Right lobe of liver (tissue), 6 donors: ENCODE results near the gene SLC10A1. TPM values are rescaled to one million over a fixed set of nuclear protein-coding genes. Genes with fewer than 3 reads are reported as not detected.
A peak's percentile ranks its signal among the peaks of the same experiment; 100 is the strongest.

ENCODE experiments used
- ATAC-seq, 4 donors: fragments of 200-7000 bp; cut with Tn5 transposase; one replicate each; pipeline ENCODE4 v1.9.1; 2020; ENCODE audit warnings: mild to moderate bottlenecking in 4 of 4, moderate library complexity in 4 of 4
- DNase-seq, 3 donors: peaks; one replicate each; pipeline ENCODE4 v3.0.0-alpha.2; 2020
- H3K27ac ChIP-seq, 3 donors: fragments of 200-600 bp; one replicate each; pipeline ENCODE4 v1.8.0; 2022
- H3K27me3 ChIP-seq, 2 donors: fragments of 200-600 bp; one replicate each; pipeline ENCODE4 v1.8.0; 2022
- H3K36me3 ChIP-seq, 4 donors: fragments of 200-600 bp; sonication (generic) in 1 of 4; one replicate each; pipeline versions ENCODE4 v1.5.1 to v1.8.0; 2017 to 2022; ENCODE audit warnings: control low read depth in 1 of 4
- H3K4me1 ChIP-seq, 4 donors: fragments of 200-600 bp; sonication (generic) in 1 of 4; one replicate each; pipeline versions ENCODE4 v1.5.1 to v1.8.0; 2017 to 2022; ENCODE audit warnings: control low read depth in 1 of 4
- H3K4me3 ChIP-seq, 3 donors: fragments of 200-600 bp; one replicate each; pipeline ENCODE4 v1.8.0; 2022
- H3K9me3 ChIP-seq, 4 donors: fragments of 200-600 bp; sonication (generic) in 1 of 4; one replicate each; pipeline versions ENCODE4 v1.5.1 to v1.8.0; 2017 to 2022; ENCODE audit warnings: control low read depth in 1 of 4
- POLR2A ChIP-seq: fragments of 450-650 bp; IDR thresholded peaks from one replicate; pipeline ENCODE4 v1.6.1; 2017; ENCODE audit warnings: antibody characterized with exemption, mild to moderate bottlenecking
- WGBS: methylation state at CpG from one replicate; pipeline ENCODE4 v1.1.6; 2018; ENCODE audit warnings: low coverage, low lambda C conversion rate; ENCODE audit not compliant: insufficient coverage; ENCODE audit errors: missing lambda C conversion rate; 5-methylcytosine and 5-hydroxymethylcytosine counted together
- intact Hi-C, 2 donors: fragments of 100-400 bp; cut with DNase I; formaldehyde crosslinking; loops; one replicate each; pipeline versions ENCODE4 v1.11.2 to v1.14.1; 2022
- total RNA-seq, 6 experiments: library from RNA; depleted of rRNA in 2 of 6; stranded (reverse); fragments of >200 nt in 2 of 6; fragmentation: NEBNext Ultra II Directional in 3 of 6; extraction: Animal tissue kit (Norgen Biotek cat#: 25700) in 3 of 6; gene quantifications; one replicate each; pipeline versions ENCODE4 v1.1.0 to v1.2.4, GENCODE V29; 2016 to 2023
- TF ChIP-seq, protein P1 (sequence below), 4 donors: fragments of 200-600 bp in 3 of 4; fragments of 450-650 bp in 1 of 4; IDR thresholded peaks; one replicate each; pipeline versions ENCODE4 v1.5.1 to v1.8.0; 2016 to 2022; ENCODE audit warnings: antibody characterized with exemption in 4 of 4, mild to moderate bottlenecking in 2 of 4
- donor health status: DM: no; HTN: yes; CAD: no.
- donor health status: DM: no; HTN: no; CAD: no.
- donor health status: DM: no; HTN: no; CAD: no.
- donor health status: DM: no; HTN: yes; CAD: no.
- donor health status: DM: no; HTN: yes; CAD: no.

Gene SLC10A1
- total RNA-seq, 6 experiments from 2014 or later: 61.5 to 260 (median 105) TPM

- H3K27ac ChIP-seq: no peak overlapping the region
- DNase-seq: no peak
- WGBS: 63% methylated on average over 9 of the region's 9 CpGs
- no peak for ATAC-seq
- H3K4me1 ChIP-seq: peaks cover 0 to 26% (median 9%) of the 10 kb centered on the region in 4 donors
- TF ChIP-seq POLR2A: no peak
- TF ChIP-seq, protein P1, sequence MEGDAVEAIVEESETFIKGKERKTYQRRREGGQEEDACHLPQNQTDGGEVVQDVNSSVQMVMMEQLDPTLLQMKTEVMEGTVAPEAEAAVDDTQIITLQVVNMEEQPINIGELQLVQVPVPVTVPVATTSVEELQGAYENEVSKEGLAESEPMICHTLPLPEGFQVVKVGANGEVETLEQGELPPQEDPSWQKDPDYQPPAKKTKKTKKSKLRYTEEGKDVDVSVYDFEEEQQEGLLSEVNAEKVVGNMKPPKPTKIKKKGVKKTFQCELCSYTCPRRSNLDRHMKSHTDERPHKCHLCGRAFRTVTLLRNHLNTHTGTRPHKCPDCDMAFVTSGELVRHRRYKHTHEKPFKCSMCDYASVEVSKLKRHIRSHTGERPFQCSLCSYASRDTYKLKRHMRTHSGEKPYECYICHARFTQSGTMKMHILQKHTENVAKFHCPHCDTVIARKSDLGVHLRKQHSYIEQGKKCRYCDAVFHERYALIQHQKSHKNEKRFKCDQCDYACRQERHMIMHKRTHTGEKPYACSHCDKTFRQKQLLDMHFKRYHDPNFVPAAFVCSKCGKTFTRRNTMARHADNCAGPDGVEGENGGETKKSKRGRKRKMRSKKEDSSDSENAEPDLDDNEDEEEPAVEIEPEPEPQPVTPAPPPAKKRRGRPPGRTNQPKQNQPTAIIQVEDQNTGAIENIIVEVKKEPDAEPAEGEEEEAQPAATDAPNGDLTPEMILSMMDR (IDR thresholded peaks at IDR 0.05): peak in 2 of 4 donors; percentile 6 to 27
- intact Hi-C loops: no loop called here
- H3K9me3 ChIP-seq: no peaks in the 10 kb centered on the region
- H3K36me3 ChIP-seq: no peaks in the 10 kb centered on the region
- H3K4me3 ChIP-seq: no peak overlapping the region
- no peaks in the 10 kb centered on the region for H3K27me3 ChIP-seq
Observed at GRCh38 chr14:69812711-69813110, 15.7 kb upstream of the SLC10A1 start.

DNA sequence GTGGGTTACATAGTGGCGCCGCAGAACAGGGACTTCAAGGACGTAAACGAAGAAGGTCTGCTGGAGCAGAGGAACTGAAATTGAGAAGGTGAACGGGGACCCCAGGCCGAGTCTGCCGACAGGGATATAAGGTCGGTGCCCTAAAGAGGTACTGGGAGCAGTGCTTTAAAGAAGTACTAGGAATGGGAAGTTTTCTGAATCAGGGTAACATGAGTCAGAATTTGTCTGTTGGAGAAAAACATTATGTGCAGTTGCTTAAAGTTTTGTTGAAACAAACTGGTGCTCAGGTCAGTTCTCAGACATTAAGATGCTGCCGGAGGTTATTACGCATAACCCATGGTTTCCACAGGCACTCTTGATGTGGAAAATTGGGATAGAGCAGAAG lies 14.8 kb upstream of the SLC10A1 start:
- no peaks in the 10 kb centered on the region for H3K36me3 ChIP-seq
- no peaks in the 10 kb centered on the region for H3K27me3 ChIP-seq
- DNase-seq (no peak), ATAC-seq (no peak)
- peaks cover 0 to 27% (median 9%) of the 10 kb centered on the region in 4 donors for H3K4me1 ChIP-seq
- no peak overlapping the region for H3K27ac ChIP-seq
- TF ChIP-seq, protein P1 (IDR thresholded peaks at IDR 0.05): no peak
- no peak for TF ChIP-seq POLR2A
- intact Hi-C loops: no loop called here
- H3K9me3 ChIP-seq: no peaks in the 10 kb centered on the region
- WGBS: 88% methylated on average over 10 of the region's 10 CpGs
- H3K4me3 ChIP-seq: no peak overlapping the region

DNA sequence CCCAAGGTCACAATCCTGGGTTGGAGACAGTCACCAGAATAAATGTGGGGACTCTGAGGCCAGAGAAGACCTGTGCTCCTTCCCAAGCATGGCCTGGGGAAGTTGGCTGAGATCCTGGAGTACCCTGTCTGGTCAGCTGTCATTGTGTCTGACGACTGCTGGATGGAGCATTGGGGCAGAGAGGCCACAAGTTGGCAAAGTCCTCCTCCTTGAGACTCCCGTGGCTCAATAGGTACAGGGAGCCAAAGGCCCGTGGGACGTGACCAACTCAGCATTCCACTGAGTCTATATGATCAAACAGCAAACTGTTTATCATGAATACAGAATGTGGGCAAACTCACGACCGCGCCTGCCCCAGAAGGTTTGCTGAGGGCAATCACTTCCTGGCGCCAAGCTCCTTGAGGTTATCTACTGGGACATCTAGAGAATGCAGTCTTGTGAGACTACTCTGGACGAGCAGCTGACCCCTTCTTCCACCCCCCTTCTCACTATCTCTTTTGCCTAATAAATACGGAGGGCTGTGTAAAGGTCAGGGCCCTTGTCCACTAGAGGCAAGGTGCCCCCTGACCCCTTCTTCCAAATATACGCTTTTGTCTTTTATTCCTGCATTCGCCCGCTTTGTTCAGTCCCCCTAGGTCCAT lies 14.3 kb upstream of the SLC10A1 start:
- TF ChIP-seq POLR2A: no peak
- TF ChIP-seq, protein P1 (IDR thresholded peaks at IDR 0.05): no peak
- ATAC-seq (no peak), DNase-seq (no peak)
- Histone ChIP-seq H3K36me3 (no peaks in the 10 kb centered on the region), H3K4me1 (peaks cover 0 to 32% (median 9%) of the 10 kb centered on the region in 4 donors), H3K27ac (no peak overlapping the region), H3K27me3 (no peaks in the 10 kb centered on the region), H3K9me3 (no peaks in the 10 kb centered on the region), H3K4me3 (no peak overlapping the region)
- intact Hi-C loops: no loop called here
- WGBS: 67% methylated on average over 5 of the region's 13 CpGs

DNA sequence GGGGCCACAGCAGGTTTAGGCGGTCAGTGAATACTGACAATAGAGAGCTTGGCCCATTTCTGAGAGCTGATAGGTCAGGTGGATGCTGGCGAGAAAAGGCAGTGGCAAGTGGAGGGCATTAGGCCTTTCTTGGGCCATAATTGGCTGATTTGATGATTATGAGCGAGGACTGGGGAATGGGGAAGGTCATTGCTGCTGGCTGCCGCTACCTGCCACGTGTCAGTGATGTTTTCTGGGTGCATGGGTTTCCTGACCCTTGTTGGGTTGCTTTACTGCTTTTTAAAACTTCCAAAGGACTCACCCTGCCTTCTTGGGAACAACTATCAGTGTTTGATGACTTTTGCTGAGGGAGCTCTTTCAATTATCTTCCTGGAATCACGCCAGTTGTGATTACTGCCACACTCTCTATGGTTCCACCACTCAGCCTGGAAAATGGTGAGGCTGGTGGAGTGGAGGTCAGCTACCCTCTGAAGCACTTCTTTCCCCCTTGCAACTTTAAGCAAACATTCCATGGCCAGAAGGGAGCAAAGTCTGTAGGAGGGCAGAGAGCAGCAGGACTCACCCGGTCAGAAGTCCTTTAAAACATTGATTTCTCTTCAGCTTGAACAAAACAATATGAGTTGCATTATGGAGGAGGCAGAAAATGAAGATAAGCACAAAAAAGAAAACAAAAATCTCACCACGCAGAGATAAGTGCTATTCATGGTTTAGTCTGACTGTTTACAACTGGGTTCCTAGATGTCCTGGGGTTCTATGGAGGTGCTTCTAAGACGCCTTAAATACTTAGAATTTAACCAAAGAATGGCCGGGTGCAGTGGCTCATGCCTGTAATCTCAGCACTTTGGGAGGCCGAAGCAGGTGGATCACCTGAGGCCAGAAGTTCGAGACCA lies 12.1 kb upstream of the SLC10A1 start:
- H3K27me3 ChIP-seq: no peaks in the 10 kb centered on the region
- peak overlapping the region in 2 of 3 donors; percentile 56 to 79 for H3K27ac ChIP-seq
- TF ChIP-seq, protein P1 (IDR thresholded peaks at IDR 0.05): no peak
- no peak for TF ChIP-seq POLR2A
- DNase-seq (peak in 2 of 3 donors; percentile 67 to 80), ATAC-seq (peak; percentile 92 to 97 (median 94))
- no peaks in the 10 kb centered on the region for H3K36me3 ChIP-seq
- H3K4me3 ChIP-seq: peak overlapping the region in 1 of 3 donors; percentile 24
- peaks cover 0 to 35% (median 9%) of the 10 kb centered on the region in 4 donors for H3K4me1 ChIP-seq
- 43% methylated on average over 9 of the region's 12 CpGs for WGBS
- H3K9me3 ChIP-seq: no peaks in the 10 kb centered on the region
- intact Hi-C loops: no loop called here
